ENCODE measurements around the gene ZNF473.

The ZNF473 gene

DNA sequence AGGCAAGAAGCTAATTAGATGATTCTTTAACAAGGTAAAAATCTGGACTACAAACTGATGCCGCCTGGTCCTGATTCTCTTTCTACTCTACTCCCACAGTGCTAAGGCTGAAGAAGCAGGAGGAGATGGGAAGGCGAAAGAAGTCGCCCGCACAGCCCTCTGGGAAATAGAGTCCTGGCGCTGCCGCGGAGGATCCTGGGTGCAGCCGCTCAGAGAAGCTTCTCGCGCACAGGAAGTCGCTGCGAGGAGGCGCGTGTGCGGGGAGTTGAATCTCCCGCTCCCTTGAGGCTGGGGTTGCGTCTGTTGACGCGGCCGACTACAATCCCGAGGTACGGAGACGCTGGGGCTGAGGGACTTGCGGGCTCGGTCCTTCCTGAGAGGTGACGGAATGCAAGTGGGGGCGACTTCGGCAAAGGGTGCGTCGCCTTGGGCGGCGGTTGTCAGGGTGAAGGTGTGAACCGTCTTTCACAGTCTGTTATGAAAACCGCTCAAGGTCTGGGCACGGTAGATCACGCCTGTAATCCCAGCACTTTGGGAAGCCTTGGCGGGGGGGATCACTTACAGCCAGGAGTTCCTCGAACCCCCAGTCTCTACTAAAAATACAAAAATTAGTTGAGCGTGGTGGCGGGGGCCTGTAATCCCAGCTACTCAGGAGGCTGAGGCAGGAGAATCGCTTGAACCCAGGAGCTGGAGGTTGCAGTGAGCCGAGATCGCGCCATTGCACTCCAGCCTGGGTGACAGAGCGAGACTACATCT is at the start of gene ZNF473:
Gene ZNF473, plus strand, starts transcription at position 212 of the 756 bp plus-strand sequence. CDS start 5,078 bp downstream, outside the sequence.
- peaks cover 39% of the 10 kb centered on the region for H3K36me3 Mint-ChIP-seq (ENCODE audit: low read depth)
- H3K9me3 Mint-ChIP-seq = peaks cover 20% of the 10 kb centered on the region
- peak within 1 kb of the TSS; percentile 94 for H3K4me3 Mint-ChIP-seq
- peaks cover 33% of the 10 kb centered on the region for H3K4me1 Mint-ChIP-seq
- H3K27me3 Mint-ChIP-seq (ENCODE audit: low read depth, poor library complexity) = peaks cover 13% of the 10 kb centered on the region
- peak within 1 kb of the TSS; percentile 99 for H3K27ac Mint-ChIP-seq
- peak; percentile 86 for DNase-seq
- TF ChIP-seq, protein P1, sequence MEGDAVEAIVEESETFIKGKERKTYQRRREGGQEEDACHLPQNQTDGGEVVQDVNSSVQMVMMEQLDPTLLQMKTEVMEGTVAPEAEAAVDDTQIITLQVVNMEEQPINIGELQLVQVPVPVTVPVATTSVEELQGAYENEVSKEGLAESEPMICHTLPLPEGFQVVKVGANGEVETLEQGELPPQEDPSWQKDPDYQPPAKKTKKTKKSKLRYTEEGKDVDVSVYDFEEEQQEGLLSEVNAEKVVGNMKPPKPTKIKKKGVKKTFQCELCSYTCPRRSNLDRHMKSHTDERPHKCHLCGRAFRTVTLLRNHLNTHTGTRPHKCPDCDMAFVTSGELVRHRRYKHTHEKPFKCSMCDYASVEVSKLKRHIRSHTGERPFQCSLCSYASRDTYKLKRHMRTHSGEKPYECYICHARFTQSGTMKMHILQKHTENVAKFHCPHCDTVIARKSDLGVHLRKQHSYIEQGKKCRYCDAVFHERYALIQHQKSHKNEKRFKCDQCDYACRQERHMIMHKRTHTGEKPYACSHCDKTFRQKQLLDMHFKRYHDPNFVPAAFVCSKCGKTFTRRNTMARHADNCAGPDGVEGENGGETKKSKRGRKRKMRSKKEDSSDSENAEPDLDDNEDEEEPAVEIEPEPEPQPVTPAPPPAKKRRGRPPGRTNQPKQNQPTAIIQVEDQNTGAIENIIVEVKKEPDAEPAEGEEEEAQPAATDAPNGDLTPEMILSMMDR (IDR thresholded peaks at IDR 0.05) = no peak

DNA sequence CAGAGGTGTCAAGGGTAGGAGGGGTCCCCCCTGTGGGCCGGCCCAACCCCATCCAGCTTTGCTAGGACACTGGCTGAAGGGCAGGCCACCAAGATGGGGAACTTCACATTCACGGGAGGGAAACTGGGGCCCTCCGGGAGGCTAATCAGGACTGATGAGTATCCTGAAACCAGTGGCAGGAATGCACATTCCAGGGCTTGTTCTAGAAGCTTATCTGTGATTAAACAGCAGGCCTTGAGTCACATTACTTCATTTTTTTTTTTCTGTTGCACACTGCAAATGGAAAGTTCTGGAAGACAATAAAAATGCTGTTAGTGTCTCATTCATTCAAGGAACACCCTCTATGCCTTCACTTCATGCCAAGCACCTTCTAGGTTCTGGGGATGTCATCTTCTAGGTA is 49.3 kb upstream of the ZNF473 start:
- Mint-ChIP-seq H3K4me3 (no peak overlapping the region), H3K27ac (no peak overlapping the region), H3K36me3 (ENCODE audit: low read depth) (peaks cover 14% of the 10 kb centered on the region), H3K27me3 (ENCODE audit: low read depth, poor library complexity) (peaks cover 3% of the 10 kb centered on the region), H3K9me3 (no peaks in the 10 kb centered on the region), H3K4me1 (peaks cover 16% of the 10 kb centered on the region)
- no peak for DNase-seq
- TF ChIP-seq, protein P1 (IDR thresholded peaks at IDR 0.05) = no peak

DNA sequence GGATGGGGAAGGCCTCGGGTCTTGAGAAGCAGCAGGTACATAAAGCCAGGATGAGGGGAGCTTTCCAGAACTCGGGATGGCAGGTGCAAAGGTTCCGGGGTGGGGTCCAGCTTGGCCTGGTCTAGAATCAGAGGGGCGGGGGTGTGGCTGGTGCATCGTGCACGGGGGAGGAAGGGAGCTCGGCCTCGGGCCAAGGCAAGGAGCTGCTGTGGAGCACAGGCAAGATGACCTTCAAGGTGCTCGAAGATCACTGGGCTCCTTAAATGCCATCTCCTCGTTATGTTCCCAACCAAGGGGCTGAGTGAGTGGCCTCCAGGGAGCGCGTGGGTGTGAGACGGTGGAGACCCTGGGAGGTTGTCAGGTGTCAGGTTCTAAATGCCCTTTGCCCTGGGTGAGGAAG is 48.7 kb upstream of the ZNF473 start:
- Mint-ChIP-seq H3K27me3 (ENCODE audit: low read depth, poor library complexity) (peaks cover 3% of the 10 kb centered on the region), H3K4me1 (peaks cover 16% of the 10 kb centered on the region), H3K27ac (no peak overlapping the region), H3K36me3 (ENCODE audit: low read depth) (peaks cover 19% of the 10 kb centered on the region), H3K4me3 (no peak overlapping the region), H3K9me3 (no peaks in the 10 kb centered on the region)
- TF ChIP-seq, protein P1 (IDR thresholded peaks at IDR 0.05) = no peak
- DNase-seq = no peak

DNA sequence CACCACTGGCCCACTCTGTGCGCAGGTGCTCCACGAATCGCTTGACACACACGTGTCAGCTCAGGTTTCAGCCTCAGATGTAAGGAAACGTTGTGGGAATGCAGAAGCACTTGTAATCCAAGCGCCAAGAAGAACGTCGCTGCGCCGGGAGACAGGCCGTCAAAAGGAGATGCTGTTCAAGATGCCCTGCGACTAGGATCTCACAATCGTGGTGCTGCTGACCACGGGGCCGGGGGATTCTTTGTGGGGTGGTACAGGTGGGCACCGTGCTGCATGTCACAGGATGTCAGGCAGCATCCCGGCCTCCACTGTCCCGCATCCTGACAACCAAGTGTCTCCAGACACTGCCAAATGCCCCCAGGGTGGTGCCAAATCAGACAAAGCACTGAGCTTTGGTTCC is 47.9 kb upstream of the ZNF473 start:
- Mint-ChIP-seq H3K36me3 (ENCODE audit: low read depth) (peaks cover 19% of the 10 kb centered on the region), H3K4me3 (no peak overlapping the region), H3K9me3 (no peaks in the 10 kb centered on the region), H3K4me1 (peaks cover 16% of the 10 kb centered on the region), H3K27me3 (ENCODE audit: low read depth, poor library complexity) (peaks cover 3% of the 10 kb centered on the region), H3K27ac (no peak overlapping the region)
- TF ChIP-seq, protein P1 (IDR thresholded peaks at IDR 0.05) = no peak
- no peak for DNase-seq

DNA sequence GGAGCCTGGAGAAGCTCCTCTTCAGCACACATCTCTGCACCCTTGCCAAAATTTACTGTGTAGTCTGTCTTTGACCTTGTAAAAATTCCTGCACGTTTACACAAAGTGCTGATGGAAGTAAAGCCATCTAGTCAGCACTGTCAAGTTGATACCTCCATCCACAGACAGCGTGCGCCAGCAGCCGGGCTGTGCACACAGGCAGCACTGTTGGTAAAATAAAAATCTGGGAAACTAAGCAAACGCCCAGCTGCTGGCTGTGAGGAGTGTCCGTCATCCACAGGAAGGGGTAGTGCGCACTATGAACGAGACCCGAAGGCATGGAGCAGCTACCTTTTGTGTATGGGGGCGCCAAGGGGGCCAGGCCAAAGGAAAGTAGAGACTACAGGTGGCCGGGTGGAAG is 47.5 kb upstream of the ZNF473 start:
- Mint-ChIP-seq H3K4me1 (peaks cover 16% of the 10 kb centered on the region), H3K27me3 (ENCODE audit: low read depth, poor library complexity) (peaks cover 3% of the 10 kb centered on the region), H3K9me3 (no peaks in the 10 kb centered on the region), H3K27ac (no peak overlapping the region), H3K36me3 (ENCODE audit: low read depth) (peaks cover 19% of the 10 kb centered on the region), H3K4me3 (no peak overlapping the region)
- TF ChIP-seq, protein P1 (IDR thresholded peaks at IDR 0.05) = no peak
- no peak for DNase-seq

Measured in nephron progenitor cell (in vitro differentiated cells).